Epithelial cell of proximal tubule (primary cell): ENCODE results near the gene POLR3A. TPM values are rescaled to one million over a fixed set of nuclear protein-coding genes. Genes with fewer than 3 reads are reported as not detected.

Experiments
- DNase-seq: peaks from one replicate; pipeline ENCODE4 v3.0.0-alpha.2; 2011; ENCODE audit warnings: low read depth
- H3K4me3 ChIP-seq: 2 replicates; pipeline ENCODE4 v1.5.1; 2011; ENCODE audit warnings: low read depth, mild to moderate bottlenecking, low read length
- CTCF ChIP-seq: conservative IDR thresholded peaks from 2 replicates; pipeline ENCODE4 v1.5.1; 2012; ENCODE audit warnings: low read depth, mild to moderate bottlenecking, low read length
- total RNA-seq: library from RNA; depleted of rRNA; stranded (reverse); fragments of >200 nt; gene quantifications from 2 replicates; pipeline ENCODE4 v1.2.3, GENCODE V29; 2015

POLR3A gene
- total RNA-seq, 1 donor from 2014 or later = 14.0 TPM

GRCh38 chr10:77989081-77989724 is 40.1 kb downstream of the POLR3A start:
- TF ChIP-seq CTCF = no peak
- no peak for DNase-seq
- no peak overlapping the region for H3K4me3 ChIP-seq

DNA sequence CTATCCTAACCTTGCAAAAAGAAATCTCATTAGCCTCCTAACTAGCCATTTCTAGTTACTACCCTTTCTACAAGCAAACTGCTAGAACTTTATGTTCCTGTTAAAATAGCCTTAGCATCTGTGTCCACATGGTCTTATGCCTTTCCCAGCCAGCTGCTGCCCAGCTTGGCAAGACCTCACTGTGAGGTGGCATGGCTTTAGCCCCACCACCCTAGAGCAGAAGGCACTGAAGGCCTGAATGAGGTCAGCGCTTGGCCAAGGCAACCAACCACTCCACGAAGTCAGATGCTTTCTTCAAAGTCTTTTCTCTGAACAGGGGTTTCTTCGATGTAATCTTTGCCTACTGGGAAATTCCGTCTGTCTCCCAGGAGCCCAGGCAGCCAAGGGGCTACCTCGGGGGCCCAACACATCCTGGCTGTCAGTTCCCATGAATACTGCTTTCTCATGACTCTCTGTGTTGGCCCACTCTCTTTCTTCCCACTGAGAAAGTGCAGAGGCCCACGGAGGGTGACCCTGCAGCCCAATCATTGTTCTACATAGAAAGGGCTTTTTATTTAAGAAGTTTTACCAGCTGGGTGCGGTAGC is 41.6 kb downstream of the POLR3A start:
- no peak for TF ChIP-seq CTCF

DNA sequence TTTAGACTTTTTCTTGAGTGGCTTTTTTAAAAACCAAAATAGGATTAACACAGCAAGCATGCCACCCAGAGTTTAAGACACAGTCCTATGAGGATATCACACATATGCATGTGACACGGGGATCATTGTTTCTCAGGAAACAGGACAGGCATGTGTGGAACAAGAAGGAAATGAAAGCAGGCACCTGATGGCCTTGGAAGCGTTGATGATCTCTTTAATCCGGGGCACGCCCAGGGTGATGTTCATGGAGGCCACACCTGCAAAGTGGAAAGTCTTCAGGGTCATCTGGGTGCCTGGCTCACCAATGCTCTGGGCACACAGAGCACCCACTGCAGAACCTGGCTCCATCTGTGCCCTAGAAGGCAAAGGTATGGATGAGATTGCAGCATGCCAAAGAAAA is 44.3 kb downstream of the POLR3A start:
- DNase-seq = no peak
- no peak for TF ChIP-seq CTCF
- no peak overlapping the region for H3K4me3 ChIP-seq

More for the DNA sequence above, 41.6 kb downstream of the POLR3A start:
- no peak overlapping the region for H3K4me3 ChIP-seq
- no peak for DNase-seq

GRCh38 chr10:77983384-77984341 is 45.7 kb downstream of the POLR3A start:
- no peak overlapping the region for H3K4me3 ChIP-seq
- no peak for TF ChIP-seq CTCF
- no peak for DNase-seq

GRCh38 chr10:77981281-77981680 is 48.0 kb downstream of the POLR3A start:
- TF ChIP-seq CTCF = no peak
- DNase-seq = no peak
- no peak overlapping the region for H3K4me3 ChIP-seq

- DNase-seq = no peak
- H3K4me3 ChIP-seq = no peak overlapping the region
- TF ChIP-seq CTCF = no peak
Observed at GRCh38 chr10:77979221-77979620, 50.1 kb downstream of the POLR3A start.
